Heart left ventricle (tissue), 16 donors: ENCODE results near the gene ZNF497. TPM values are rescaled to one million over a fixed set of nuclear protein-coding genes. Genes with fewer than 3 reads are reported as not detected.

Experiments
- ATAC-seq, 4 donors: fragments of 200-7000 bp; cut with Tn5 transposase; one replicate each; pipeline ENCODE4 v1.9.1; 2020 to 2022; ENCODE audit warnings: moderate library complexity in 4 of 4, mild to moderate bottlenecking in 3 of 4, moderate number of reproducible peaks in 1 of 4
- DNase-seq, 5 donors: peaks; one replicate each; pipeline ENCODE4 v3.0.0-alpha.2; 2020
- H3K27ac ChIP-seq, 12 donors: fragments of 200-600 bp; sonication (generic) in 4 of 12; one replicate each; pipeline versions ENCODE4 v1.5.0 to v1.8.0; 2016 to 2022; ENCODE audit warnings: mild to moderate bottlenecking in 2 of 12
- H3K27me3 ChIP-seq, 9 donors: fragments of 200-600 bp; sonication (generic) in 2 of 9; one replicate each; pipeline versions ENCODE4 v1.5.1 to v1.8.0; 2016 to 2022; ENCODE audit warnings: mild to moderate bottlenecking in 3 of 9
- H3K36me3 ChIP-seq, 9 donors: fragments of 200-600 bp; sonication (generic) in 2 of 9; one replicate each; pipeline versions ENCODE4 v1.5.0 to v1.8.0; 2018 to 2022; ENCODE audit warnings: mild to moderate bottlenecking in 2 of 9
- H3K4me1 ChIP-seq, 12 donors: fragments of 200-600 bp; sonication (generic) in 4 of 12; one replicate each; pipeline versions ENCODE4 v1.5.0 to v1.8.0; 2016 to 2022; ENCODE audit warnings: mild to moderate bottlenecking in 3 of 12
- H3K4me3 ChIP-seq, 12 donors: fragments of 200-600 bp; sonication (generic) in 4 of 12; one replicate each; pipeline versions ENCODE4 v1.5.0 to v1.8.0; 2017 to 2022; ENCODE audit warnings: mild to moderate bottlenecking in 9 of 12, moderate library complexity in 4 of 12
- H3K9me3 ChIP-seq, 12 donors: fragments of 200-600 bp; sonication (generic) in 4 of 12; one replicate each; pipeline versions ENCODE4 v1.5.0 to v1.8.0; 2016 to 2022; ENCODE audit warnings: mild to moderate bottlenecking in 1 of 12
- POLR2A ChIP-seq, 2 donors: fragments of 450-650 bp; IDR thresholded peaks; one replicate each; pipeline ENCODE4 v1.6.1; 2017; ENCODE audit warnings: antibody characterized with exemption in 2 of 2, mild to moderate bottlenecking in 2 of 2, moderate library complexity in 2 of 2
- WGBS, 4 donors: extraction: QIAGEN DNeasy Blood & Tissue Kit in 2 of 4; methylation state at CpG; one replicate each; pipeline versions ENCODE4 v1.1.5 to v1.1.7; 2013 to 2018; 5-methylcytosine and 5-hydroxymethylcytosine counted together
- intact Hi-C, 10 donors: fragments of 100-400 bp; cut with DNase I; formaldehyde crosslinking; loops; one replicate each; pipeline versions ENCODE4 v1.11.1 to v1.14.2; 2022
- polyA plus RNA-seq, 2 donors: library from polyadenylated mRNA; stranded (reverse); fragments of 200-250 nt; gene quantifications; one replicate each; pipeline ENCODE4 v1.2.3, GENCODE V29; 2013
- total RNA-seq, 9 donors: library from RNA; depleted of rRNA in 2 of 9; stranded (reverse); fragments of >200 nt in 2 of 9; fragmentation: NEBNext Ultra II Directional in 3 of 9; extraction: Animal tissue kit (Norgen Biotek cat#: 25700) in 3 of 9; gene quantifications; one replicate each; pipeline versions ENCODE4 v1.1.0 to v1.2.4, GENCODE V29; 2016 to 2023
- TF ChIP-seq, protein P1 (sequence below), 12 donors: fragments of 200-600 bp; sonication (generic) in 4 of 12; IDR thresholded peaks; one replicate each; pipeline versions ENCODE4 v1.5.0 to v1.8.0; 2018 to 2022; ENCODE audit warnings: antibody characterized with exemption in 12 of 12, mild to moderate bottlenecking in 5 of 12
- donor health status: ischemic (EF 13 %, LVEDD 7.1; RV severe dilation, severe dysfunction).
- donor health status: healthy with polysubstance abuse.
- donor health status: DM: no; HTN: yes; CAD: no.
- donor health status: DM: no; HTN: no; CAD: no.
- donor health status: ischemic (EF 25% LVEDD 6.9; RV normal size, moderate dysfunction).
- donor health status: ischemic (EF 25% LVEDD 5.7; RV mildly dilated, moderate dysfunction).
- donor health status: healthy.
- donor health status: DM: yes; HTN: yes; CAD: no.
- donor health status: ischemic (EF 35%, LVEDD 5.7; RV mildly dilated, moderate dysfunction).
- donor health status: nonischemic (EF 11% LVEDD 7.7; RV severe dilation, severe dysfunction).
- donor health status: DM: yes; HTN: yes; CAD: no.
- donor health status: PGD.
- donor health status: ischemic (EF 29% LVEDD 5.4; RV normal size, mild dysfunction).
- donor health status: nonischemic (EF 23%, LVEDD 6.1; RV moderate dilation, normal function).

The ZNF497 gene
- total and polyA plus RNA-seq, 11 donors, result 0.08 to 1.1 (median 0.30) TPM

DNA sequence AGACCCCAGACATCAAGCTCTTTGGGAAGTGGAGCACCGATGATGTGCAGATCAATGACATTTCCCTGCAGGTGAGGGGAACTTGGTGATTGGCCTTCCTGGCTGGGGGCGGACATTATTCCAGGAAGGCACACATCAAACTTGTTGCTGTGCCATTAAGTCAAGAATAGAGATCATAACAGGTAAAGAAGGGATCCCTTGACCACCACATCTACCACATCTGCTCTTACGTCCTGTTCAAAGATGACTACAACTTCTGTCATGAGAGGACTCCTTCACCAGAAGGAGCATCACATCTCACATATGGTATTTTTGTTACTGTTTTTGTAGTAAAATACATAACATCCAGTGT lies 25.6 kb upstream of the ZNF497 start:
- TF ChIP-seq, protein P1, sequence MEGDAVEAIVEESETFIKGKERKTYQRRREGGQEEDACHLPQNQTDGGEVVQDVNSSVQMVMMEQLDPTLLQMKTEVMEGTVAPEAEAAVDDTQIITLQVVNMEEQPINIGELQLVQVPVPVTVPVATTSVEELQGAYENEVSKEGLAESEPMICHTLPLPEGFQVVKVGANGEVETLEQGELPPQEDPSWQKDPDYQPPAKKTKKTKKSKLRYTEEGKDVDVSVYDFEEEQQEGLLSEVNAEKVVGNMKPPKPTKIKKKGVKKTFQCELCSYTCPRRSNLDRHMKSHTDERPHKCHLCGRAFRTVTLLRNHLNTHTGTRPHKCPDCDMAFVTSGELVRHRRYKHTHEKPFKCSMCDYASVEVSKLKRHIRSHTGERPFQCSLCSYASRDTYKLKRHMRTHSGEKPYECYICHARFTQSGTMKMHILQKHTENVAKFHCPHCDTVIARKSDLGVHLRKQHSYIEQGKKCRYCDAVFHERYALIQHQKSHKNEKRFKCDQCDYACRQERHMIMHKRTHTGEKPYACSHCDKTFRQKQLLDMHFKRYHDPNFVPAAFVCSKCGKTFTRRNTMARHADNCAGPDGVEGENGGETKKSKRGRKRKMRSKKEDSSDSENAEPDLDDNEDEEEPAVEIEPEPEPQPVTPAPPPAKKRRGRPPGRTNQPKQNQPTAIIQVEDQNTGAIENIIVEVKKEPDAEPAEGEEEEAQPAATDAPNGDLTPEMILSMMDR (IDR thresholded peaks at IDR 0.05), result no peak
- TF ChIP-seq POLR2A (IDR thresholded peaks at IDR 0.05), result no peak
- intact Hi-C loops, result no loop called here
- peak overlapping the region in 1 of 12 donors; percentile 98 for H3K27ac ChIP-seq
- H3K36me3 ChIP-seq, result peaks cover 0 to 52% (median 46%) of the 10 kb centered on the region in 9 donors
- peaks cover 5 to 39% (median 25%) of the 10 kb centered on the region in 12 donors for H3K4me1 ChIP-seq
- H3K27me3 ChIP-seq, result no peaks in the 10 kb centered on the region
- H3K9me3 ChIP-seq, result no peaks in the 10 kb centered on the region
- DNase-seq (no peak), ATAC-seq (no peak)
- 80 to 88% (median 85%) methylated on average over 3 of the region's 3 CpGs for WGBS, 4 donors
- peak overlapping the region in 11 of 12 donors; percentile 60 to 99 (median 82) for H3K4me3 ChIP-seq

DNA sequence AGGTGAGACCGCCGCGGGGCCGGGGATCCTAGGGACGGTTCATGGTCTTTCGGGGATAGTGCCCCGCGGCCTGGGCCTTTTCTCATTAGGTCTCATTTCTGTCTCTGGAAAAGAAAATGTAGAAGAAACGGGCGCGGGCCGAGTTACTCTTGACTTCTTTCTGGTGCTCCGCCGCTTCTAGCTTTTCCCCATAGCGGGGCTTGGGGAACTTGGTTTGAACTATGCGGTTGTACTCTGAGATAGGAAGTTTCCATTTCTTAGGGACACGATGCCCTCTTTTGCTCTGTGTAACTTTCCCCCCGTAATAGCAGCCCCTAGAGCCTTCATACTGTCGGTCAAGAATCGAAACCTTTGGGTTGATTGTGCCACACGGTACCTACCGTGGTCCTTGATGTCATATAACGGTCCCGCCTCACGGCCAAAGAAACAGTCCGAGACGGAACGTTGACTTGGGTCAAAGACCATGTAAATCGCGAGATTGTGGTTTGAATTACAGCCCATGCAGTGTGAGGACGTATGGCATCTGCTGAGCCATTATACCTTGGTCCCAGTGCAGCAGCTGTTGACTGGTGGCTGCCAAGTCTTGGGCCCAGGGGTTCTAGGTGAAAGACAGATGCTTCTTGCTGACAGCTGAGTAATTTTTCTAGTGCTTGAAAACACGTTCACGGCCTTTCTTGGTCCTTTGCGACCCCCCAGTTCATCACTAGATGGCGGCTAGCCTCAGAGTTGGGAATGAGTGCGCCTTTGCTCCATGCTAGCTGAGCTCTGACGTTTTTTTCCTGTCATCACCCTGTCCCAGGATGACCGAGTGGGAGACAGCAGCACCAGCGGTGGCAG lies 25.0 kb upstream of the ZNF497 start:
- DNase-seq, result no peak
- ATAC-seq, result no peak
- intact Hi-C loops, result loop anchor here in 2 of 10 donors (2.0 kb wide), 2 partner anchors 13 to 61 kb away; partner anchors contain the start of gene ZSCAN22 (in 1 of the 2)
- Histone ChIP-seq H3K4me1 (peaks cover 5 to 39% (median 25%) of the 10 kb centered on the region in 12 donors), H3K36me3 (peaks cover 0 to 46% (median 40%) of the 10 kb centered on the region in 9 donors), H3K27me3 (no peaks in the 10 kb centered on the region), H3K4me3 (peak overlapping the region; percentile 60 to 99 (median 77)), H3K9me3 (no peaks in the 10 kb centered on the region), H3K27ac (peak overlapping the region in 11 of 12 donors; percentile 90 to 99 (median 98))
- TF ChIP-seq, protein P1 (IDR thresholded peaks at IDR 0.05), result no peak
- TF ChIP-seq POLR2A (IDR thresholded peaks at IDR 0.05), result no peak
- 6 to 9% (median 7%) methylated on average over 32 to 39 of the region's 39 CpGs for WGBS, 4 donors

DNA sequence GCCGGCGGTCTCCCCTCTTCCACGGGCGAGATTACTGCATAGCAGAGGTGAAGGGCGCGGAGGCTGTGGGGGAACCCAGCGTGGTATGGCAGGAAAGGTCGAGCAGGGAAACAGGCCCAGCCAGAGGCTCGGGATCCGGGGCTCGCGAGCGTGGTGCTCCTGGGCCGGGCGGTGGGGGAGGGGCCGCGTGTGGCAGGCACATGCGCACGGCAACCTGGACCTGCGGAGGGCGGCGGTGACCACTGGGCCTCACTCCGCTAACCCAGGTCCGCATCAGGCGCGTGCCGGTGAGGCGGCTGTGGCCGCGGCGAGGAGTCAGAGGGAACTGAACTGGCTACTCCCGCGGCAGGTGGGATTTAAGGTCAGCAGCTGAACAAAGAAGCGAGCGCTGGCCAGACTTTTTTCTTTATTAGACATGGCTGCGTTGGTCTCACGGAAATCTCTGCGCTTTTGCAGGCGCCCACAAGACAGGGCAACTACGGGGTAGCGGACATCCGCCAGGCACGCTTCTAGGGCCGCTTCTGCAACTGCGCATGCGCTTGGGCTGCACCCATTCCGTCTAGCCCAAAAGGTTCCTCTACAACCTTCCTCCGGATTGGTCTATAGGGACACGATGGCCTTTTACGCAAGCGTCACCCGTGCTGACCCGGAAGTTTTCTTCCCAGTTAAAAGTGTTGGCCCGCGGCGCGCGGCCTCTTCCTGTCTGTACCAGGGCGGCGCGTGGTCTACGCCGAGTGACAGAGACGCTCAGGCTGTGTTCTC lies 24.2 kb upstream of the ZNF497 start, which contains the start of gene RPS5:
Gene RPS5 (plus strand): TSS at position 694 of the 762 bp plus-strand sequence. CDS start 869 bp downstream, outside the sequence.
- Histone ChIP-seq H3K27me3 (no peaks in the 10 kb centered on the region), H3K36me3 (peaks cover 0 to 38% (median 36%) of the 10 kb centered on the region in 9 donors), H3K4me3 (peak within 1 kb of the TSS; percentile 60 to 99 (median 77)), H3K9me3 (no peaks in the 10 kb centered on the region), H3K4me1 (peaks cover 5 to 42% (median 29%) of the 10 kb centered on the region in 12 donors), H3K27ac (peak within 1 kb of the TSS; percentile 81 to 99 (median 97))
- intact Hi-C loops, result loop anchor here in 2 of 10 donors (2.0 kb wide), 2 partner anchors 14 to 60 kb away; partner anchors contain the start of gene ZSCAN22 (in 1 of the 2)
- 0 to 1% (median 0%) methylated on average over 19 to 64 of the region's 64 CpGs for WGBS, 4 donors
- DNase-seq, result peak; percentile 97
- peak; percentile 95 to 97 (median 96) for ATAC-seq
- TF ChIP-seq, protein P1 (IDR thresholded peaks at IDR 0.05), result no peak
- peak in 1 of 2 donors; percentile 67 for TF ChIP-seq POLR2A (IDR thresholded peaks at IDR 0.05)
